GM19395 (cell line): ENCODE results near the gene MRPL44.

Experiments used
- ATAC-seq: cut with Tn5 transposase; IDR thresholded peaks from one replicate; pipeline ENCODE4 v1.9.1; 2021; ENCODE audit warnings: mild to moderate bottlenecking, moderate library complexity; ENCODE audit not compliant: unreplicated experiment

Gene MRPL44

DNA sequence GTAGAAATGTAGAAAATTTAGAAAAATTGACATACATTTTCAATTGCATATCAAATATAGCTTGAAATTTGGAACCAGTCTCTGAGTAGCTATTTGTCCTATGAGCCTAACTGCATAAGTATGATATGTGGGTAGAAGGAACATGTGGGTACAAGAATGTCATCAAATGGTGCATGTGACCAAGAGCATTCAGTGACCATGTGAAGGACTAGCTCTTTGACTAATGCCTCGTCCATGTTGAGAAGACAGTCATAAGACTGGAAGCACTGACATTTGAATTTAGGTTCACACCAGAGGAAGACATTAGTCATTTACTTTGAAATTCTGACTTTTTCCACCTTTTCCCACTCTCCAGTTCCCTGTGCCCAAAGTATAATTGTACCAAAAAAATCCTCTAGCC lies 12.6 kb downstream of the MRPL44 start:
- ATAC-seq: peak; percentile 34

DNA sequence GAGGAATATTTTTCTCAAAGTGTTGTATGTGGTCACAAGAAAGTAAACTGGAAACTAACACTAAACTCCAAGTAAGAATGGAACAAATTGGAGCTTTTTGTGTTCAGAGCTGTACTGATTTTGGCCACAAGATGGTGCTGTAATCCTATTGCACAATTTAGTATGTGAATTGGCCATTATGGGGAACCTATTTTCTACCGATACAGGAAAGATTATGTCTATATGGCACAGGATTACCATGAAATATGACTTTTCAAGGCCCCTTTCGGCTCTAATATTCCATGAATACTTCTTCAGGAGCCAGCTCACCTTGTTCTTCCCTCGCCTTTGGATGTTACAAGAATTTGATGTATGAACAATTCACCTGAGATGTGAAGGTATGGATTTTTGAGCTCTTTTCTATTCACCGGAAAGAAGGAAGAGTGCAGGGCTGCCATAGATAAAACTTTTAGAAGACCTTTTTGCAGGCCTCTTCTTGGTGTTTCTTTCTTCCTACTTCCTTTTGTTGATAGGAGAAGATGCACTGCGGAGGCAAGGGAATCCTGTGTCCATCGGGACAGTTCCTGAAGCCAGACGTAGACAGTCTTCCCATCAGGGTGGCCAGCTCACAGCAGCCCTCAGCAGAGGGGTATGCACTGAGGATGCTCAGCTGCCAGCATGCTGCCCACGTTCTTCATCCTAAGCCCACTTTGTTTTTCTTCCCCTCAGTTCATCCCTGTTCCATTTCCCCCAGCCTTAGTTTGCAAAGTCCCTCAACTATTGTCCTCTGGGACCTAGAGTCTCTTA lies 13.3 kb downstream of the MRPL44 start:
- ATAC-seq: peak; percentile 81

DNA sequence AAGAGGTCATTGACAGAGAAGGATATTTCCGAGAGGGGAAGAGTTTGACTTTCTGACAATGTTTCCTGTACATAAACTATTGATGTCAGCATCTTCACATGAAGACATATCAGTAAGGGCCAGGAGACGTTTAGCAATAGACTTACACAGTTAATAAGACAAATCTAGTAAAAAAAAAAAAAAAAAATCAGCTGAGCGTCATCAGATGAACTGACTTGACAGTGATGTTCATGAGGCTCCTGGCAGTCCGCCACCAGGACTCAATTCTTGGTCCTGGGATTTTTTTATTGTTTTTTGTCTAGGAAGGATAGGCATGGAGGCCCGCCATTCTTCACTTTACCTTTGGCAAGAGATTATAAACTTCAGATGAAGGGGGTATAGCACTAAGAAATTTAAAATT lies 14.5 kb downstream of the MRPL44 start:
- no peak for ATAC-seq

DNA sequence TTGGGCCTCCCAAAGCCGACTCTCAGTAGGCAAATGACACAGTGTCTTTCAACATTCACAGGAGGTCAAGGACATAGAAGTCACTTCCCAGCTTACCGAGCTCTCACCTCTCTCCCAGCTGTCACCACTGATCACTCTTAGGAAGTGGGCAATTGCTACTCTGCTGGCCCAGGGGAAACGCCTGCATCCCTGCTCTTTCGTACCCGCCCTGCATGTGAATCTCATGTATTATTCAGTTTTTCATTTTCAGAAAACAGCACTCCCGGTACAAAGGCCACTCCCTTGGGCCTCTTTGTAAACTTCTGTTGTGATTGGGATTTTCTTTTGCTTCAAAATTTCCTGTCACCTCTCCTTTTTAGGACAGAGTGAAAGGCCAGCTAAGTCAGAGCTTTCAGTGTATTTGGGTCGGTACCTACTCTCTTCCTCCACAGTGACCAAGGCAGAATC lies 15.4 kb downstream of the MRPL44 start:
- no peak for ATAC-seq

DNA sequence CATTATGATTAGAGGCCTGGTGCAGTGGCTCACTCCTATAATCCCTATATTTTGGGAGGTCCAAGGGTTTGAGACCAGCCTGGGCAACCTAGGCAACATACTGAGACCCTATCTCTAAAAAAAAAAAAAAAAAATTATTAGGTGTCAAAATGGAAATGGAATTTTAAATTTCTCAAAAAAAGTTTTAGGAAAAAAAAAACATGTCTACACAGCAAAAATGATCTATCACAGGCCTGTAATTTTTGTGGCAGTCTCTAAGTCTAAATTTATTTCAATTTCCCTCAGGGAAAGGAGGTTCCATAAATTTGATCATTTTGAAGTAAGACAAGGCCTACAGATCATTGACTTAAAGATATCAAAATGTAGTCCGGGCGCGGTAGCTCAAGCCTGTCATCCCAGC lies 16.3 kb downstream of the MRPL44 start:
- ATAC-seq: no peak

DNA sequence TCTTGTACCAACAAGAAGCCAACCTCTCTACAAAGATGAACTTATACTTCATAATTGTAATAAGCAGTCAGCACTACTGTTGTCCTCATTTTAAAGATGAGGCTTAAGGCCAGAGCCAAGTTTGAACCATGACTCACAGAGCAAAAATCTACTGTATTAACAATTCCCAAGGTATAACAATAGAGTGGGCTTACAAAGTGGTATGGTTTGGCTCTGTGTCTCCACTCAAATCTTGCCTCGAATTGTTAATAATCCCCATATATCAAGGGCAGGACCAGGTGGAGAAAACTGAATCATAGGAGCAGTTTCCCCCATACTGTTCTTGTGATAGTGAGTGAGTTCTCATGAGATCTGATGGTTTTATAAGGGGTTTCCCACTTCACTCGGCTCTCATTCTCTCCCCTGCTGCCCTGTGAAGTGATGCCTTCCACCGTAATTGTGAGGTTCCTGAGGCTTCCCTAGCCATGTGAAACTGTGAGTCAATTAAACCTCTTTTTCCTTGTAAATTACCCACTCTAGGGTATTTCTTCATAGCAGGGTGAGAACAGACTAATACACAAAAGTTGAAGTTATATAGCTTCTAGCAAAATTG lies 19.5 kb downstream of the MRPL44 start:
- no peak for ATAC-seq

DNA sequence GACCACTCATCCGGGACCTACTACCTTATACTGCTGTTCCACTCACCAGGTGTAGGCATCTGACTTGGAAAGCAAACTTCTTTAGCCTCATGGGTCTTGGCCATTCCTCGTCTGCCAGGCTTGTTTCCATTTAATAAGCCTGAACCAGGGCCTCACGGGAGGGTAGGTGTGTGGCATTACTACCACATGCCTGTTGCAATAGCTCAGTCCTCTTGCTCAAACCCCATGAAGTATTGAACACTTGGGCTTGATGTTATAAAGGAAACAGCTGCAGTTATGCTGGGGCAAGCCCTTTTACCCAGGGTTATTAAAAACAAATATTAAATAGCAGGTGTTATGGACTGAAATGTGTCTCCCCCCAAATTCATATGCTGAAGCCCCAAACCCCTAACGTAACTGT lies 21.2 kb downstream of the MRPL44 start:
- no peak for ATAC-seq

DNA sequence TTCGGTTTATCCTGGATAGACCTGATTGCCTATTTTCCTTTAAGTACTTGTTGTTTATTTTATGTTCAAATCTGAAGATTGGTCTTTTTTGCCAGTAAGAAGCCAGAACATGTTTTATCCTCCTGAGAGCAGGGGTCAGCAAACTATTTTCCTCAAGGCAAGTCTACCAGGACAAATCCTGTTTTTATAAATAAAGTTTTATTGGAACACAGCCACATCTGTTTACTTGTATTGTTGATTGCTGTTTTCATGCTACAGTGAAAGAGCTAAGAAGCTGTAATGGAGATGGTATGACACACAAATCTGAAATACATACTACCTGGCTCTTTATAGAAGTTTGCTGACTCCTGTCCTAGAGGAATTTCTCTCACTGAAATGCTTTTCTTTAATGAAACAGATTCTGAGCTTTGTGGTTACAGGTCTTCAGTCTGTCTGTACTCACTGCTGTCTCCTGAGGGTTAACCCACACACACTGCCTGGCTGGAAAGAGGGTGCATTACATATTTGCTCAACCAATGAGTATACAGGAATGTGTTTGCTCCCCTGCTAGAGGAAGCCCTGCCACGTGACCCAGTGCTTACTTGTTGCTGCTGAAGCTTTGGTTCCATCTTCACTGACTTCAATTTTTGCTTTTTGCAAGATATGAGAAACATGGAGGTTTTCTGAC lies 22.6 kb downstream of the MRPL44 start:
- ATAC-seq: peak; percentile 61

DNA sequence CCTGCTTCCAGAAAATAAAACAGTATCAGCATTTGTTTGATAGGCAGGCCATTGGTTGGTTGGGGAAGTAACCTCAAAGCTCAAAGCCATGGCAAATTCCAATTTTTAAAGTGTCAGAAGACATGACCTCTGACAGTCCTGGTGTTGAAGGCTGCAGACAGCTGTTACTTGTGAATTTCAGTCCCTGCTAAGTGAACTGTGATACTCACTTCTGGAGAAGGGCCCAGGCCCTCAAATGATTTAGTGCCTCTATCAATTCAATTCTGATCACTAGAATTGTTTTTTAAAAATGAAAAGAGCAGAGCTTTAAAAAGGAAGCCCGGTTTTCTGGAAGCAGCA lies 23.1 kb downstream of the MRPL44 start:
- ATAC-seq: no peak

DNA sequence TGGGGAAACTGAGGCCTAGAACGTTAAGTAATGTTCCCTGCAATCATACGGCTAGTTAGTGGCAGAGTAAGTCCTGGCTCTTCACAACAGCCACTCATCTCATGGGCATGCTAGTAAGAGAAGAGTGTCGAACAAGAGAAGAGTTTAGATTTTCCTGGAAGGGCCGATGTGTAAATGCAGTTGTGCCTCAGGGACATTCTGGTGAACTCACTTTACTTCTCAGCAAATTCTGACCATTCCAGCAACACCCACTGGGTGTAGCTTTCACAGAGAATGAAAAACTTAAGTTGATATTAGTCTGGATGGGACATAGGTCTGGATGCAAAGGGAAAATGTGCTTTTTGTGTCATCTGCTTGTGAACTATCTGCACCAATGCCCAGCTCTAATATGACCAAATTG lies 23.5 kb downstream of the MRPL44 start:
- no peak for ATAC-seq

DNA sequence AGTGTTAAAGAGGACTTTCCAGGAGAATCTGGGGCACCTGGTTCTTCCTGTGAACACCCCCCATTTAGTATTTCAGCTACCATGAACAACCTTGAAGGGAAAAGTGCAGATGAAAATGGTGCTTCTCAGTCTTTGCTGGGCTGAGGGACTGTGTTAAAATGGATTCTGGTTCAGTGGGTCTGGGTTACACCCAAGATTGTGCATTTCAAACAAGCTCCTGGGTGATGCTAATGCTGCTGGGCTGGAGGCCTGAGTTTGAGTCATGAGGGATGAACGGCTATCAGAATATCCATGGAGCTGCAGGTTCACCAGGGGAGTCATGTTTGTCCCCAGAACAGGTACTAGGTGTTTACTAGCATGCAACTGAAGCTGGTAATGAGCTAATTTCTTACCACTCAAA lies 24.0 kb downstream of the MRPL44 start:
- ATAC-seq: no peak

DNA sequence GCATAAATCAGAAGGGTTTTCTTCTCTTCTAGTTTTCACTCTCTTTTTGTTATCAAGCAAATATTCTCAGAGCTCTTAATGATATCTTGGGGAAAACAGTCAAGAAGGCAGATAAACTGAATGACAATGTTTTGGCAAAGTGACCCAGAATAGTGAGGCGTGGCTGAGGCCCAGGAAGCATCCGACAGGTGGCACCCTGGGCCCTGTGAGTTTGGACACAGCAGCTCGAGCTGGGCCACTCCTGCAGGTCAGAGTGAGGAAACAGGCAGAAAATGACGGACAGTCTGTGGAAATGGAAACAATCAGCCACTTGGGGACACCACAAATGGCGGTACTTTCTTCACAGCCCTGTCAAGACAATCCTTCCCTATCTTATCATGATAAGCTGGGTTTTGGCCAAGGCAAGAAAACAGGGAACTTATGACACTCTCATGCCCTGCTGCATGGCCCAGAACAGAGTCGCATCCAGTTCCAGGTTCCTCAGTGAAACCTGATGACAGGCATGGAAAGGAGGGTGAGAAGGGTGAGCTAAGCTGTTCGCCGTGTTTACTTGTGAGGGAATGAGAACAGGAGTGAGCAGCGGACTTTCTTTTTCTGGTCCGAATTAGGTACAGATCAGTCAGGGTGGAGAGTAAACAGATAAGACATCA lies 32.1 kb downstream of the MRPL44 start:
- ATAC-seq: no peak

DNA sequence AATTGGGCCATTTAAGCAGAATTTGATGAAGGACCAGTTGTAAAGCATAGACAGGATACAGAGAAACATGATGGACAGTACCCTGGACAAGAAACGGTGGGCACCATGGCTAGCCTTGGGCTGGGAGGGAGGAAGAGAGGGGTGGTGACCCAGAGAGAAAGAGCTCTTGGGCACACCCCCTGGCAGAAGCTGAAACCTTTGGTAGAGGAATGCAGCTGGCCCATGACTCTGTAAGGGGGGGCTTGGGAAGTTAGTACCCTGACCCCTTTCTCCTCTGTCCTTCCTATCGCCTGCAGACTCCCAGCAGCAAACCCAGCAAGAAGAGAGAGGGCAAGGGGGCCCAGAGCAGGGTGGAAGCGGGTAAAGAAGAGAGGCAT lies 32.6 kb downstream of the MRPL44 start:
- ATAC-seq: no peak

DNA sequence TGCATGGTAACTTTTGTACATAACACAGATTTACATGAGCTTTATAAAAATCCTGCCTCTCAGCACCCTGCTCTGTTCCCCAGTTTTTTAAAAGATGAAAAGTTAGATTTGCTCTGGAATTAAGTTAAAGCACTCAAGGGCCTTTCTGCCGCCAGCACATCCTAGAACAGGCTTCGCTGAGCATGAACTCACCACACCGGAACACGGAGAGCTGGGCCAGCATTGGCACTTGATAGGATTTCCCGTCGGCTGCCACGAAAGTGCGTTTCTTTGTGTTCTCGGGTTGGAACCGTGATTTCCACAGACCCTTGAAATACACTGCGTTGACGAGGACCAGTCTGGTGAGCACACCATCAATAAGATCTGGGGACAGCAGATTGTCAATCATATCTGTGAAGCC lies 34.3 kb downstream of the MRPL44 start:
- no peak for ATAC-seq

DNA sequence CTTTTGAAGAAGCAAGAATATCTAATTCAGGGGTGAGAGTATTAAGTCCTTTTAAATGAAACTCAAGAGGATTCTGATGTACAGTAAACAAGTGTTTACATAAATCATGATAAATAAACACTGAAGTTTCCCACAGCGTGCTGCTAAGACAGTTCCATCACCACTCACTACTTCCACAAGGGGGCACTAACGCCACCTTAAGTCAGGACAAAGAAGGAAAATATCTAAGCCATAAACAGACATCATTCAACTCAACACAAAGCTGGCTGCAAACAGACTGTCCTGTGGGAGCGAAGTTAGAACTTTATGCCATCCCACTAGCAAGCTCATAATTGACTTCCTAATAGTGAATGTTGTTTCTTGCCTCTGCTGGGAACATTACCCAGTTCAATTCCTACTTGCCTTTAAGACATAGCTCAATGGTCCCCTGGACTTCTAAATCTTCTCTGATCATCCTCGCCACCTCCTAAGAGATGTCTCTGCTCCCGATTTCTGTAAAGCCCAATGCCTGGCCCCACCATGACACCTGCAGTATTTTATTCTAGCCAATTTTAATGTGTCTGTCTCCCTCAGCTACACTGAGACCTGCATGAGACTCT lies 36.5 kb downstream of the MRPL44 start:
- ATAC-seq: peak; percentile 88

DNA sequence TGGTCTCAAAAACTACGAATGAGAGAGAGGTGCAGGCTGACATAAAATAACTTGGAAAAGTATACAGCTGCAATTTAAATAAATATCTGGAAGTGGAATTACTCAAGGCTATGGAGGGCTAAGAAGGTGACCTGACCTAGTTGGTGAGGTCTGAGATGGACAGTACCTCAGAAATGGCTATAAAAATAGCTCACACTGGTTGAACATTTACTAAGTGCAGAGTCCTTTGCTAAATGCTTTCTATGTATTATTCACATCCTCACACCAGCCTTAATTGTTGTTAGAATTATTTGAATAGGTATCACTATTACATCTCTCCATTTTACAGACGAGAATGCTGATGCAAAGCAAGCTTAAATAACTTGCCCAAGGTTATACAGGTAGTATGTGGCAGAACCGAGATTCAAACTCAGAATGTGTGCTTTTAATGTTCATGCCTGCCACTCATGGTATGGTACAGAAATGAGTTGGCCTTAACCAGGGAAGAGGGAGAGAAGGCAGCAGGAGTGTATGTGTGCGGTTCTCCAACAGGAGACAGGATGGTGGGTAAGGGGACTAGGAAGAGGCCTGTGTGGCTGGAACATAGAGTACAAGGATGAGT lies 37.4 kb downstream of the MRPL44 start:
- no peak for ATAC-seq

DNA sequence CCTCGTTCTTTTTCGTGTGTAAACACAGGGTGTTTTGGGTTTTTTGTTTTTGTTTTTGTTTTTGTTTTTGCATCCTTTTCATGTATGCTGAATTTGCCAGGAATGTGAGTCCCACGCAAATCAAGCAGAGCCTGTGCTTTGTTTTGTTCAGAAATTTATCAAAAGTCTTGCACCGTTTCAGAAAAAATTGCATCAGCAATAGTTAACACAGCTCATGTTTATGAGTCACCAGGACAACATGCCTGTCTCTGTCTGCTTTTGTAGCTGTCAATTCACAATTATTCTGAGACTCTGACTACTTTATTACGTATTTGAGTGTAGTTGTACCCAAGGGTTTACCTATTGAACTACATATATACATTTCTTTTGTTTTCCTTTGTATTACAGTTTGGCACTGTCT lies 38.3 kb downstream of the MRPL44 start:
- no peak for ATAC-seq

DNA sequence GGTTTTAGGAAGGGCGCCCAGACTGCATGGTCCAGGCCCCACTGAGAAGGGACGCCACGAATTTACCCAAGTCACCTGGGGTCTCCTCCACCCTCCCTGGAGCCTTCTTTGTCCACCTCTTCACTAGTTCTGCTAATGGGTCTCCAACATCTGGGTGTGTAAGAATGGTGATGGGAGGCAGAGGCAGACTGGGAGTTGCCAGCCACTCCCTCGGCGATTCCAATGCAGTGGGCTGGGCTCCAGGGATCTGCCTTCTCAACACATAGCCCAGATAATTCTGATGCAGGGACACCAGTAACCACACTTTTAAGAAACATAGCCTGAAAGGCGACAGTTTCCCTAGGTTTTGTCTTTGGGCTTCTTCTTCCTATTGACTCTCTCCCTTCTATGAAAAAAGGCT lies 39.1 kb downstream of the MRPL44 start:
- no peak for ATAC-seq

DNA sequence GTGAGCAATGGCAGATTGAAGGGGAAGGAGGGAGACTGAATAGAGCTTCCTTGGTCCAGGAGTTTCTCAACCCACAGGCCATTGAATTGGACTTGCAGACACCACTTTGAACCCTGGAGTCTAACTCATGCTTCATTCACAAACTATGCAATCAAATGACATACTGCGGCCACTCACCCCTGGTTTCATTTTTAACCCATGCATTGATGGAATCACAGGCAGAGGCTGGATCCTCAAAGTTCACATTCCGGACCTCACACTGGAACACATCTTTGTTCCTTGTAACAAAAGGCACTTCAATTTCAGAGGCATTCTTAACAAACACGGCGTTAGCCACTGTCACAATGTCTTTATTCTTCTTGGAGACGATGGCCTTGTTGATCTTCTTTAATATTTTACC lies 40.7 kb downstream of the MRPL44 start:
- ATAC-seq: no peak

DNA sequence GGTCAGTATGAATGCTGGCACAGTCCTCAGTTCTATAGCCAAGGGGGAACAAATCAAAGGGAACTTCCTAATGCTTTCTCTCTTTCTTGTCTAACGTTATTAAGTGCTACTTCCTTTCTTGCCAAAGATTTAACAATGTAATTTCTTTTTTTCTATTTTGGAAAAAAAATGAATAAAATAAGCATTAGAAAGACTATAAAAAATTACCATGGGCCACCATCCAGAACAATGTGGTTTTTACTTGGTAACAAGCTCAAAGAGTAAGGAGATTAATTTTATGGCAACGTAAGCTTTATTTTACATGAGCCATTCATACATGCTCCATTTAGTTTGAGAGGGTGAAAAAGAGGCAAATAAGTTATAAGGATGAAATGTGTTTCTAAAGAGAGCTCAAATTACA lies 41.7 kb downstream of the MRPL44 start:
- ATAC-seq: no peak

DNA sequence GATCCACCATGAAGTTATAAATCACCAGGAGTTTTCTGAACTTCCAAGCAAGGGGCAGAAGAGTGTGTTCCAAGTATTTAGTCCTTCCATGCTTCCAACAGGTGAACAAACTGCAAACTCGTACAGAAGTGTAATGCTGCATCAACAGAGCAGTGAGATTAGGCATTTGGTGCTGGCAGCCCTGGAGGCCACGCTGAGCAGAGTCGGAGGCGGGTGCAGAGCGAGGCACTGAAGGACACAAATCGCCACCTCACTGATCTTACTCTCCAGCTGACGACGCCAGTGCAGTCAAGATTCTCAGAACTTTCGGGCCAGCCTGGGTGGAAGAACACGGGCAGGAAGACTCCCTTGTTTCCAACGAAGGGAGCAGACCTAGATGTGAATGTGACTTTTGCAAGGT lies 42.6 kb downstream of the MRPL44 start:
- no peak for ATAC-seq
